ENCODE measurements around the gene KIF14. TPM values are rescaled to one million over a fixed set of nuclear protein-coding genes. Genes with fewer than 3 reads are reported as not detected.
"Not testable (repeated sequence)": the region's sequence is repeated elsewhere in the genome, so short reads cannot be mapped to it uniquely, and the experiment has no call there.

Gene KIF14
- total RNA-seq, 2 donors from 2014 or later: 0.05 to 0.27 TPM

DNA sequence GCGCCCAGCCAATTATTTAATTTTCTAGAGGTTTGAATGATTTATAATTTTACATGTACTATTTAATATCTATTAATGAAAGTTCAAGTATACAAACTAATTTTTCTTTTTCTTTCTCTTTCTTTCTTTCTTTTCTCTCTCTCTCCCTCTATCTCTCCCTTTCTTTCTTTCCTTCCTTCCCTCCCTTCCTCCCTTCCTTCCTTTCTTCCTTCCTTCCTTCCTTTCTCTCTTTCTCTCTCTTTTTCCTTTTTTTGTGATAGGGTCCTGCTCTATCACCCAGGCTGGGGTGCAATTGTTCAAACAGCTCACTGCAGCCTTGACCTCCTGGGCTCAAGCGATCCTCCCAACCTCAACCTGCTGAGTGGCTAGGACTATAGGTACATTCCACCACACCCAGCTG lies 16.1 kb upstream of the KIF14 start:
- intact Hi-C loops (cut with DNase I): no loop called here
- DNase-seq (no peak), ATAC-seq (no peak)

DNA sequence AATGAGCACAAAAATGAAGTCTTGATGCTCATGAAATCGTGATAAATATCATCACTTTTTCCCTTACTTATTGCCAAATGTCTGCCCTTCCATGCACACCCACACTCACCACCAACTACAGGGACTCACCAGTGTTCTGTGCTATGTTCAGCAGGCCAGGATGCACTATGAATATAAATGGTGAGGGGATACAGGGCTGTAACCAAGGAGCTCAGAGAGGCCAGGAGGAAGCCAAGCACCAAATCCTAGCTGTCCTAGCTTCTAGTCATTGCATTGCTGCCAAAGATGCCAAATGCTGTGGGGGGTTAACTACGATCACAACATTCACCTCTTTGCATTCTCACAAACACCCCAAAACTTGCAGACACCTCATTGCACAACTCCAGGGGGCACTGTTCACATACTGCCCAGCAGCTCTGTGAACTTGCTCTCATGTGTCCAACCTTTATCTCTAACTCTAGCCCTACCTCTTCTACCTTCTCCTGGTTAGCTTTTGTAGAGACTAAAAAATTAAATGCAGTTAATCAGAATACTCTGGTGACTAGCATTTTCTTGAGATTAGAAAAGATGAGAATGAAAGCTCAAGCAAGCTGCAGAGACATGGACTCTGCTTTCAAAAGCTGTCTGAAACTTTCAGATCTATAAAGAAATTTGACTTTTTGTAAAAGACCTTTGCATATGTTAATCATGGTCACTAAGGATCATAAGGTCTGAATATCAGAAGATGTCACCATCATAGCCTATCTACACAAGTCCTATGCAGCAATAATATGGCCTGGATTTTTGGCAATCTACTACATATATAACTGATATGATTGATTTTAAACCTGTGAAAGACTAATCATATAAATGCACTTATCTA lies 13.9 kb upstream of the KIF14 start:
- intact Hi-C loops (cut with DNase I): no loop called here
- DNase-seq (no peak), ATAC-seq (no peak)

GRCh38 chr1:200631375-200631774 lies 10.8 kb upstream of the KIF14 start:
- no peak for DNase-seq
- intact Hi-C loops (cut with DNase I): no loop called here
- no peak for ATAC-seq

- ATAC-seq; intact Hi-C loops (cut with DNase I); DNase-seq: not testable (repeated sequence)
Observed at GRCh38 chr1:200630515-200630899, 10.0 kb upstream of the KIF14 start.

GRCh38 chr1:200629876-200630514 lies 9.4 kb upstream of the KIF14 start:
- ATAC-seq (no peak), DNase-seq (no peak)
- intact Hi-C loops (cut with DNase I): no loop called here

DNA sequence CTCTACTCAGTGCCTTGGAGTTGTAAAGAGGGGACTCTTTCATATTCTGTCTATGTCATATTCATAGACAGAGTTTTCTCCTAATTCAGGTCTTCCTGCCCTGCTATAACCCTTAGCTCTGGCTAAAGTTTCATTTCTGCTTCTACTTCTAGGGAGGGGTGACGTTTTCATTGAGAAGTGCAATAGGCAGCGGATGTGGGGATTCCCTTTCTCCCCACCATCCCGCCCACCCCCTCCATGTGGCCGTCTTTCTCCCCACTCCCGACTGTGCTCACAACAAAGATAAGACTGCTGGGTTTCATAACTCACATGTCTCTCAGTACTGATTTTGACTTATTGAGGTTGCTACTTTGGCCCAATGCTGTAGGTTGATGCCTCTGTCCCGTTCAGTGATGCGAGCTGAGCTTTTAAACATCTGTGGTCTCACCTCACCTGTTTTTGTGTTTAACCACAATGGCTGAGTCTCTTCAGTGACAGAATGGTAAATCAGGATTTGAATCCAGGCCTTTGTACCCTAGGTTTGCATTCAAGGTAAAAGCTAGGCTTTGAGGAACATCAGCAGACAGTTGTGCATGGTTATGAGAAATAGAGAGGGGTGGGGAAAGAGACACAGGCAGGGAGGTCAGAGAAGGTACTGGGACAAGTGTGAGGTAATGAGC lies 7.8 kb upstream of the KIF14 start:
- intact Hi-C loops (cut with DNase I): no loop called here
- ATAC-seq (peak in 1 of 2 donors; percentile 47), DNase-seq (no peak)

- intact Hi-C loops (cut with DNase I): no loop called here
- no peak for DNase-seq
- ATAC-seq: no peak
Observed at GRCh38 chr1:200627575-200628222, 7.1 kb upstream of the KIF14 start.

DNA sequence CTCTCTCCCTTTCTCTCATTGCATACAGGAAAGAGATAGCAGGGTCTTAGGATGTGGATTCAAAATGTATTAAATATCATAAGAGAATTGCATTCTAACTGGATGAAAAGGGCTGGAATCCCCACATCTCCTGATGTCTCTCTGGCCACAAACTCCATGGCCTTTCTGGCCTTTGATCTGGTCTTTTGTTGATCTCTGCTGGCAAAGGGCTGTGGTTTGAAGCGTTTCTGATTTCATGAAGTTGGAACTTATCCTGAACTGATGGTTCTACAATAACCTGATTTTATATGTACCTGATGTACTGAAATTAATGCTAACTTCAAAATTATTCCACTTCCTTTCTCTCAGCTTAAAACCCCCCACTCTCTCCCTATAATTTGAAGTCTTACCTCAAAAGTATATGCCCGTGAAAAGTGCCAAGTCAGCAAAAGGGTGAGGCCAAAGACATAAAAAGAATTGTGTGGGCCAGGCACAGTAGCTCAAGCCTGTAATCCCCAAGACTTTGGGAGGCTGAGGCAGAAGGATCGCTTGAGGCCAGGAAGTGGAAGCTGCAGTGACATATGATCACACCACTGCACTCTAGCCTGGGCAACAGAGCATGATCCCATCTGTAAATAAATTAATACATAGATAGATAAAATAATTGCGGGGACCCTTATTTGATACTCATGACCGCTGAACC lies 6.4 kb upstream of the KIF14 start:
- DNase-seq (no peak), ATAC-seq (no peak)
- intact Hi-C loops (cut with DNase I): no loop called here

DNA sequence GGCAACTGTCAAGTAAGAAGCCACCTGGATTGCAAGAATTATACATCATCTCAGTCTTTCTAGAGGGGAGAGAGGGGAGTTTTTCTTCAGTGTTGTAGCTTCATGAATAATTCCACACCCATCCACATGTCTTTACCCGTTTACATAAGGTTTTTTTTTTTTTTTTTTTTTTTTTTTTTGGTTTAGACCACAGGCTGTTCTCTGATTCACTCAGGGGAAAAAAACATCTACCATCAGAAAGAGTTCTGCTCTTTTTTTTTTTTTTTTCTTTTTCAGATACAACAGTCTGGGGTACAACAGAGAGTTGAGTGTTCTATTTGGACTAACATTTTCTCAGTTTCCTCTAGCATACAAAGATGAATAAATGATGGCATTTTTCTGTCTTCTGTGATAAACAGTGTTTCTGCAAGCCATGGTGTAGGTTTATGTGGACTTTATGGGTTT lies 4.9 kb upstream of the KIF14 start:
- ATAC-seq: no peak

DNA sequence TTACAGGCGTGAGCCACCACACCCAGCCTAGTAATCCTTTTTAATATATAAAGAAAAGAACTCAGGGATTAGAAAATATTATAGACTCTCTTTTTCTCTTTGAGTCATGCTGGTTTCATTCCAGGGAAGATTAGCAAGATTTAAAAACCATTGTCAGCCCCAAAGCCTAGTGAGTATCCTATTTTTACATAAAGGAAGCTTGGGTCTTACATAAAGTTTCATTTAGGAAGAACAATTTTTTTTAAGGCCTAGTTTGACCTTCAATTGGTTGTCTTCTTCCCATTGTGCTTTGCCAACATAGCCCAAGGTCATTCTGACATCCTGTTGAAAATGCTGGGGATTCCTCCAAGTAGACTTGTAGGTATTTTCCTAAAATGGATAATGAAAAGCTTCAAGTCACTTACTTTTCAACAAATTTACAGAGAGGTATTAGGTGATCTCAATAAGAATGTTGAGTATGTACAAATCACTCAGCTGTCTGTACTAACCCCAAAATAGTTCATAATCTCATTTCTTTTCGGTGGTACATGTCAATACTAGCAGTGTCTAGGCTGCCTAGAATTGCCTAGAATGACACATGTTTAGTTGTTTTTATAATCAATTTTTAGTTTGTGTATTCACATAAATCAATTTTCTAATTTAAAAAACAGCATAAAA lies 4.3 kb upstream of the KIF14 start:
- ATAC-seq: no peak
- intact Hi-C loops (cut with DNase I): loop anchor here in 1 of 2 donors (5.0 kb wide), 1 partner anchor 177 kb away; no protein-coding TSS in a partner anchor

More for the DNA sequence above, 4.9 kb upstream of the KIF14 start:
- intact Hi-C loops (cut with DNase I): no loop called here
- DNase-seq: no peak

GRCh38 chr1:200619894-200620272 lies 668 bp downstream of the KIF14 start:
- intact Hi-C loops (cut with DNase I): loop anchor here (2.0 to 5.0 kb wide), 2 partner anchors 182 to 217 kb away; no protein-coding TSS in a partner anchor
- ATAC-seq (no peak), DNase-seq (no peak)

More for the DNA sequence above, 4.3 kb upstream of the KIF14 start:
- DNase-seq: no peak

- no peak for DNase-seq
Observed at GRCh38 chr1:200610846-200611245, 9.7 kb downstream of the KIF14 start.

GRCh38 chr1:200602632-200603031 lies 17.9 kb downstream of the KIF14 start:
- ATAC-seq (no peak), DNase-seq (no peak)
- intact Hi-C loops (cut with DNase I): no loop called here

More at GRCh38 chr1:200610846-200611245, 9.7 kb downstream of the KIF14 start:
- intact Hi-C loops (cut with DNase I): no loop called here
- ATAC-seq: no peak

GRCh38 chr1:200590001-200590400 lies 30.6 kb downstream of the KIF14 start:
- intact Hi-C loops (cut with DNase I): no loop called here
- ATAC-seq (no peak), DNase-seq (no peak)

DNA sequence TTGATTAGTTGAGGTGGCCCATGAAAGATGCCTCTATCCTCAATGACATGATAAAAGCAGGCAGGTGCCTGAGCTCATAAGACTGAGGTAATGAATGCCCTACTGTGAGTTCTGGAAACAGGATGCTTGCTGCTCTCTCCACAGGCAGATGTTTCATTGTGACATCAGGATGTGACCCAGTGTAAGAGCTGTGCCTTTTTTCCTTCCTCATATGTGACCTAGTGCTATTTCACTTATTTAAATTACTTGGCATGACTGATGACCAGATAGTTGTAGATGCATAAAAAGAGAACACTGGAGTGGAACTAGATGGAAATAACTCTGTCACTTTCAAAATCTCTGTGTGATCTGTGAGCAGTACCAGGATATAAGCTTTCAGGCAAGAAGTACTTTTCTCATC lies 31.9 kb downstream of the KIF14 start:
- intact Hi-C loops (cut with DNase I): no loop called here
- ATAC-seq (peak in 1 of 2 donors; percentile 54), DNase-seq (no peak)

GRCh38 chr1:200564319-200564718 lies 56.2 kb downstream of the KIF14 start:
- DNase-seq: no peak
- intact Hi-C loops (cut with DNase I): loop anchor here in 1 of 2 donors (5.0 kb wide), 2 partner anchors 478 to 548 kb away; partner anchors contain the start of gene CACNA1S
- no peak for ATAC-seq

DNA sequence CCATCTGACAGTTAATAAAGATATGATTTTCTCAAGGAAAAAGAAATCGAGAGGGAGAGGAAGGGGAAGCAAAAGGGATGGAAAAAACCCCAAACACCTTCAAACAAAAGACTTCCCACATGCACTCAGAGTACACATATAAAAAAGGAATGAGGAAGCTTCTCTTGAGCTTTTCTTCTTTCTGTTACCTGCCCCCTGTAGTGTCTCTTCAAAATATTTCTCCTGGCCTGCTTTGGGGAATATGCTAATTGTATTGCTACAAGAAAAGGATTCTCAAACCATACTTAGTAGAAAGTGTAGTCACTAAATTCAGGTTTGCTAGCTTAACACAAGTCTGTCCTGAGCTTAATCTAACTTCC lies 58.7 kb downstream of the KIF14 start:
- intact Hi-C loops (cut with DNase I): loop anchor here in 1 of 2 donors (5.0 kb wide), 2 partner anchors 480 to 550 kb away; partner anchors contain the start of gene CACNA1S
- no peak for ATAC-seq
- no peak for DNase-seq

DNA sequence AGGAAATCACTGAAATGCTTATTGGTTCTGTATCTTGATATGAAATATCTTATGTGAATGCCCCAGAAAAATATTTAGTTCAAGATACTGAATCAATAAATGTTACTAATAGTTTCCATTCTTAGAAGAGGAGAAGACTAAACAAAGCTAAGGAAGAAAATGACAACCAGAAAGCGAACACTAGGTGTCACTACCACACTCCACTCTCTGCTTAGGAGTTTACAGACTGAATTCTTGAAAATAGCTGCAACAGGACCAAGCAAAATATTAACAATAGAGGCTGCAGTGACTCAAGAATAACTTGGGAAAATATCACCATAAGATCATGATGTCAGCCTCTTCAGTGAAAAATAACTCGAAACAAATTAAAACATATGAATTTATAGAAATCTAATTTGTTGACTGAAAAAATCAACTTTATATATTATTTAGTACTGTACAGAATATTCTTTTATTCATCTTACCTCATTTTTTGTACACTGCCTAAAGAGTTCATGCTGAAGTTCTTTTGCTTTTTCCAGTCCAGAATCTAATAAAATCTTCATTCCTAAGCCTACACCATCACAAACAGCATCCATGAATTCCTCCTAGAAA lies 61.6 kb downstream of the KIF14 start:
- intact Hi-C loops (cut with DNase I): no loop called here
- ATAC-seq: peak in 1 of 2 donors; percentile 45
- no peak for DNase-seq

All from left cardiac atrium (tissue), 4 donors.